Stimulated activated CD4-positive, alpha-beta T cell treated with anti-CD3 and anti-CD28 coated beads, Interleukin-2, amount 100 ng/mL, for 48 hours (primary cell): ENCODE measurements around the gene DNAH14.
A peak's percentile ranks its signal among the peaks of the same experiment; 100 is the strongest.

Source experiments
- DNase-seq, 2 donors: peaks; one replicate each; pipeline ENCODE4 v3.0.0-alpha.2; 2020

Gene DNAH14

DNA sequence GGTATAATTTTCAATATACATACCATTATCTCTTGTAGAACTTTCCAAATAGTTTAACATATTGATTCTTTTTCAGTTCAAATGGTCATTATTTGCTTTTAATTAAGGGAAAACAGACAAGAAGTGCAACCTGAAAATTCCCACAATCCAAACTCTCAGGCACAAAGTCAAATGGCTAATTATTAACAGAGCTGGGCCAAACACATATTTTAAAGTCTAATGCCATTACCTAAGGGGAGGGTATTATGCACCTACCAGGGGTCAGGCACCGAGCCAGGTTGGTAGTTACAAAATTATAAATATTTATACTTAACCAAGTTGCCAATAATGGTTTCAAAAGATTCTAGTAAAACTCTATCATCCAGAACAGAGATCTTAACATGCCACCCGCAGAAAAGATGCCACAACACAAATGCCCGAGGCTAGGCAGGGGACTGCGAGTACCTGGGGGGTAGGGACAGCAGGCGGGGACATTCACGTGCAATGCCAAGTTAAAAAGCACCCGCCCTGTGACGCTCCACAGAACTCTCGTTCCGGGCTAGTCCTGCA lies 483.4 kb downstream of the DNAH14 start:
- DNase-seq, result no peak

DNA sequence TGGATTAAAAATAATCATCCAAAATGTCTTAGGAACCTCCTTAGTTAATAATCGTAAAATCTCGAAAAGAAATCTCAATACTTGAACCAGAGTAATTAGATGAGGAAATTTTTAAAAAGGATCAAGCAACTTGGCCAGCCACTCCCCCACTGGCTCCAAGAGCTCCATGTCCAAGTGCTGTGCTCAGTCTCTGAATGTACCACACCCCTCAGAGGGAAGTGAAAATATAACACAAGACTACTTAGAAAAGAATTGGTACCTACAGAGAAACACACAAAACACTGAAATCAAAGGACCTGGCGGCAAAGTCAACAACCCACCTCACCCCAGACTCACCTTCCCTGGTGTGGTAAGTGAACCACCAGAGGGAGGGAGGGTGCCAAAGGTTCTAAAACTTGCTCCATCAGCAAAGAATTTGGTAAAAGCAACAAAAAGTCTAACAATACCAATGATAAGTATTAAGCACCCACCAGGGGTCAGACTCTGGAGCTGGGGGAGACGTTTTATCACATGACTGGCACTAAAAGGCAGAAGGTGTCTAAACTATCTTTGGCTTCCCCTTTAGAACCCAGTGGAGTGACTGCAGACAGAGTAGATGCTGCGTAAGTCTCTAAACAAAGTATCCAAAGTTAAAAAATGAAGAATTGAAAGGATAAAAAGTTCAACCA lies 484.4 kb downstream of the DNAH14 start:
- no peak for DNase-seq

- no peak for DNase-seq
Observed at GRCh38 chr1:225415307-225415706, 485.8 kb downstream of the DNAH14 start.

DNA sequence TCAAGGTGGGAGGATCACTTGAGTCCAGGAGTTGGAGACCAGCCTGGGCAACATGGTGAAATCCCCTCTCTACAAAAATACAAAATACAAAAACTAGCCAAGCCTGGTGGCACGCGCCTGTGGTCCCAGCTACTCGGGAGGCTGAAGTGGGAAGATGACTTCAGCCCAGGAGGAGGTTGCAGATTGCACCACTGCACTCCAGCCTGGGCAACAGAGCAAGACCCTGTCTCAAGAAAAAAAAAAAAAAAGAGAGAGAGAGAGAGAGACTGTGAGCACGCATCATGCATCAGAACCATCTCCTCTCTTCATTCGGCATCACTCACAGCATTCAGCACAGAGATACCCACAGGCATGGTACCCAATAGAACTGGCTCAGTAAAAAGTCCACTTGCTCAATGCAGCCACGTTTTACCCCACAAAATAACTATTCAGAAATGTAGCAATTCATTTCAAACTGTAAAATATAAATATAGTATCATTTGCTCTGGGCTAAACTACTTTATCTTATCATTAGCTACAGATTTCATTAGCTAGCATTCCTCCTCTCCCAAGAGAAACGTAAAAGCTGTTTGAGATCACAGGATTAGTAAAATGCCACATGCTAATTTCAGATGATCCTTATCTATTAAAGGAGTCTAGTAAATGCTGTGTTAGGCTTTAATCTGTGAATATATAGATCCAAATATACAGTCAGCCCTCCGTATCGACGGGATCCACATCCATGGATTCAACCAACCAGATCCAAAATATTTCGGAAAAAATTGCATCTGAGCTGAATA lies 486.7 kb downstream of the DNAH14 start:
- DNase-seq, result no peak

DNA sequence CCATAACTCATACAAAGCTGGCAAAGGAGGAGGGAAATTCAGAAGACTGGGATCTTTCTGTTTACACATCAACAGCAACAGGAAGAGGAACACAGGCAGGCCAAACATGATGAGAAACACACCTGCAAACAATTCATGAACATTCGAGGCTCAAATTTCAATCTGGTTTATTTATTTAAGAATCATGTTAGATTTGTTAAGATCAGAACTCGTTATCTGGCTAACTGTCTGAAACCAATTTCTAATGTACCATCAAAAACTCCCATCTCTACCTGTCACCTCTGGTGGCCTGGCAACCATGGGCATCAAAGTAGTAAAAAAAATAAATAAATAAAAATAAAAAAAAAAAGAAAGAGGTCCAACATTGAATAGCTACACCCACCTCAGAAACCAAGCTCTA lies 488.6 kb downstream of the DNAH14 start:
- DNase-seq, result no peak

DNA sequence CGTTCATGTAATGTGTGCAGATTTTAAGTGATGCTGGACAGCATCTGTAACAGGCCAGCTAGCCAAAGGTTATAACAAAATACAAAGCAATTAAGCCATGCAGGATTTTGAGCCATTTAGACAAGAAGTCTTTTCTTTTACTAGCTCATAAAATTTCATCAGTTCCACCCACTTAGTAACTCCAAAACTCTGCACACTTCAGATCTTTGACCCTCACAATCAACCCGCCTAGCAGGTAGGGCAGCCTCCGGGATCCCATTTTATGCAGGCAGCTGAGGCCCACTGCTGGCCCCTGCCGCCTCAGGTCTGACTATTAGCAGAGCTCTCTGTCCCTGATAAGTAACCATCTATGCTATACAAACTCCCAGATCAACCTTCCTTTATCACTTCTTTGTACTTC lies 489.1 kb downstream of the DNAH14 start:
- DNase-seq, result no peak

- DNase-seq, result no peak
Observed at GRCh38 chr1:225422031-225422605, 492.6 kb downstream of the DNAH14 start.

DNA sequence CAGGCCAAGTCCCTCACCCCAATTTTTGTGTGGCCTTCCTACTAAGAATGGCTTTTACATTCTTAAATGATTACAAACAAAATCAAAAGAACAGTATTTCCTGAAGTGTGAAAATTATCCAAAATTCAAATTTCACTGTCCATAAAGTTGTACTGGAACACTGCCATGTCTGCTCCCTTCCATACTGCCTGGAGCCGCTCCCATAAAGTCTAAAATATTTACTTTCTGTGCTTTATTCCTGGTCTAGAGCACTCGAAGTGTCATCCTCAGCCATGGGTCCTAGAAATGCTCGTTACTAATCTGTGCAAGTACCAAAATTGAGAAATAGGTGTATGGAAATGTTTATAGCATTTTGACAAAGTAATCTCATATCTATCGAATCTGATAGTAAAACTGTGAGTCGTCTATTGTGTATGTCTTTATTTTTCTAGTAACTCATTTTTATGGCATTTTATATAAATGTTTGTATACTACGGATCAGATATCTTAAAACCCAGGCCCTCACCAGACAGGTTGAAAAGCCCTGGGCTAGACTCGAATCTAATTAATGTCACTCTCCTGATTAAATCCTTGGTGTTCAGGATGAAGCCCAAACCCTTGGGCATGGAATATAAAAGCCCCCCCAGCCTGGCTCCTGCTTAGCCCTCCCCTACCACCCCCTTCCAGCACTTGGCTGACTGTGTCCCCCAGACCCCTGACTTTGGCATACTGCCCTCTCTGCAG lies 493.5 kb downstream of the DNAH14 start:
- no peak for DNase-seq

DNA sequence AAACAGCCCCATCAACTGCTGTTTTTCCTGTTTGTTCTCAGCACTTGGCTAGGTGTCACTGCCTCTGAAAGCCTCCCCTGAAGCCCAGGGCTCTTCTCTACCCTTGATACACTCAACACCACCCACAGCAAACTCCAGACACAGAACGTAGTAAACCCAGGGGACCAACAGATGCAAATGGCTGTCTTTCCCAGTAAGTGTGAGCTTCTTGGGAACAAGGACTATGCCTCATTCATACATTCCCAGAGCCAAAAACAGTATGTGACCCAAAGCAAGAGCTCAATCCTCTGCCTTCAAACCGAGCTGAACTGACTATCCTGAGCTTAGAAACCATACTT lies 494.0 kb downstream of the DNAH14 start:
- no peak for DNase-seq

- DNase-seq, result no peak
Observed at GRCh38 chr1:225424562-225425200, 495.2 kb downstream of the DNAH14 start.

DNA sequence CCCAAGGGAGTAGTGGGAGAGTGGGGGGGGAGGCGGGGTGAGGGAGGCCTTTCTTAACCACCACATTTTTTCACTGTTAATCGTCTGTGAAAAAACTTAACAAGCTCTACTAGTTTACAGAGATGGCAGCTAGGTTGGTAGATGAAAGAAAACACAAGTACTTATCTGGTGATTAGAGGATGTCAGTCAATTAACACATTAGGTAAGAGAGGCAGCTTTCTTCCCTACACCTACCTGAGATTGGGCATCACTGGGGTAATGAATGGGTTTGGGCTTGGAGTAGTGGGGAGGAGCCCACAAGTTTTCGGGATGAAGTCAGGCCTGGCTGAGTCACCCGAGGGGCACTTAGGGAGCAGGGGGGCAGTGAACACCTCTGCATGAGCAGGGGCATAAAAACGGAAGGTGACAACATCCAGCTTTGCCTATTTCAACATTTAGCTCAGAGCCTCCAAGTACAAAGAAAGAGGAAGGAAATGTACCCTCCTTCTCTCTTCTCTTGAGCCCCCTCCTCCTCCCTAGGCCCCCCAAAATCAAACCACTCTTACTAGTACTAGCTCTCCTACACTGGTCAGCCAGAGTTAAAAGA lies 495.8 kb downstream of the DNAH14 start:
- DNase-seq, result no peak

GRCh38 chr1:225426395-225427234 lies 497.1 kb downstream of the DNAH14 start:
- peak in 1 of 2 donors; percentile 23 for DNase-seq

DNA sequence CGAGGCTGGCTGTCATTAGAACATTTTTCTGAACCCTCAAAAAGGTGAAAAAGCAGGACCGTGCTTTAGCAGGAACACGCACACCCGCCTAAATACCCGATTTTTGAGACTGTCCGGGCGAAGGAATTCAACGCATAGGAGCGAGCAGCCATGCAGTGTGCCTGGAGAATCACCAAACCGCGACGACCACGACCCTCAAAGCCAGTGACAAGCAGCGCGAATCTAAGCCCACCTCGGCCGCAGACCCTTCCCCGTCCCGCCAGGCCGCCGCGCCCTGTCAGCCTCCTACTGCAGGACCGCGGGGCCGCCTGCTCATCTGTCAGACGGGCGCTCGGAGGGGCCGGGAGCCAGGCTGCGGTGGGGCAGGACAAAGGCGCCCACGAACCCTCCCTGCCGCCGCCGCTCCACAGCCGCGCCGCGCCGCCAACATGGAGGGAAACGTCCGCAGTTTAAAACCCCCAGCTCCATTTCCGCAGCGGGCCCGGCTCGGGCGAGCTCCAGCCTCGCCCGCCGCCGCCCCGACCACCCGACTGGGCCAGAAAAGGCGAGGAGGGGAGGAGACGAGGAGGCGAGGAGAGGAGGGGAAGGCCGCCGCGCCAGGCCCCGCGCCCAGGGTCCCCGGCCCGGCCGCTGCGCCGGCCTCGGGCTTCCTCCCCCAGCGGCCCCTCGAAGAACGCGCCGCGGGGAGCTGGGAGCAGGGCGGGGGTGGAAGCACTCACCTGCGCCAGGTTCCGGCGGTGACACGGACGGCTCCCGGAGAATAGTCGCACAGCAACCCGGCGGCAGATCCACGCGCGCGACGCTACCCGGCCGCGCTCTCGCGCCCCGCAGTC lies 498.0 kb downstream of the DNAH14 start, which contains the start of gene LBR:
LBR (minus strand) TSS at position 804 of the 833 bp plus-strand sequence. CDS start 3,963 bp downstream, outside the sequence.
- no peak for DNase-seq

- peak; percentile 80 to 84 for DNase-seq
Observed at GRCh38 chr1:225428068-225428880, 498.8 kb downstream of the DNAH14 start.

DNA sequence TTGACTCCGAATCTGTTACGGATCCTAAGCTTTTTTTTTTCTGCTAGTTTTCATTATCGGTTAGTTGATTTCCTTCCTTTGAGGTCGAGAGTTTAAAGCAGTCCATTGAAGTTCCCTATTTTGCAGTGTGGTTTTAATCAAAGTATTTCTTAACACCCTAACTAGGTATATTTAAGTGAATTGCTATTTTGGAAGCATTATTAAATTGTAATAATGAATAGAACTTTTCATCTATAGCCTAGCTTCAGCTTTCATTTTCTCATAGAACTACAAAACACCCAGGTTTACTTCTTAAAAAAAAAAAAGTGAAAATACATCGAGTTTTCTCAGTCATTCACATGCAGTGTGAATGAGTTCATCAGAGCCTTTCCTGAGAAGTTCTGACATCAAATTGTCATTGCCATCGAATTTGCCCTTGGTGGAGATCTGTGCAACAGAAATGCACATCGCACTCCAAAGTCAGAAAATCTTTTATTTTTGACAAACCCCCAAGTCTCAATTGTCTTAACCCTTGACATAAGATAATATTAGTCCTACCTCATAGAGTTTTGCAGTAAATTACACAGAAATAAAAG lies 499.5 kb downstream of the DNAH14 start:
- no peak for DNase-seq

GRCh38 chr1:225430301-225430700 lies 500.8 kb downstream of the DNAH14 start:
- DNase-seq, result no peak

- DNase-seq, result no peak
Observed at GRCh38 chr1:225431081-225431863, 501.8 kb downstream of the DNAH14 start.

DNA sequence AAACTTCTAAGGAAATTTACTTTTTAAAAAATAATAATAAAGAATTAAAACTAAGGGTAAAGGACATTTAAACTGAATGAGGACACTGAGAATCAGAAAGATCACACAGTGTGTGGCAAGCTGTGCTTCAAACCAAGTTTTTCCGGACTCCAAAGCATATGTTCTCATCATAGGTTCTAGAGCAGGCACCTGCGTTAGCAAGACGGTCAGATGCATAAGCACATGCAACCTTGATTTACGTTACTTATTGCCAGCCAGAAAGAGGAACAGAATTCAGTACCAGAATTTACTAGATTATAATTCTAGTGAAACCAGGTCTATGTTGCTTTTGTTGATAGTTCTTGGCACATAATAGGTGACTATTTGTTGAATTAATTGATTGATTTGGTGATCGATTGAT lies 504.6 kb downstream of the DNAH14 start:
- DNase-seq, result no peak
